Measurements from ENCODE around the gene PAPPA. TPM values are rescaled to one million over a fixed set of nuclear protein-coding genes. Genes with fewer than 3 reads are reported as not detected.
A peak's percentile ranks its signal among the peaks of the same experiment; 100 is the strongest.

The PAPPA gene
- polyA plus RNA-seq, 1 of the 3 experiments (the other 2 are of a cell fraction), result 44.5 TPM

DNA sequence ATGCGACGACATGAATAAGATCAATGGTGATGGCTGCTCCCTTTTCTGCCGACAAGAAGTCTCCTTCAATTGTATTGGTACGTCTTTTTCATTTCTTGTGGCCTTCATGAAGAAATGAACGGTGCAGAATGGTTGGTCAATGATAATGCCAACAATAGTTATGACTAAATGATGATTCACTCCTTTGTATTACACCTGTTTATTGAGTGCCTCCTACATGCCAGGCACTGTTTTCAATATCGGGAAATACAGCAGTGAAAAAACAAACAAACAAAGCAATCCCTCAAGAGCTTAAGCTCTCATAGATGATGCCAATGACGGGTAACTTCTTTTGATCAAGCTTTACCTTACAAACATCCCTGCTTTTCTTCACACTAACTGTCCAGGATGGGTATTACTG, 117.7 kb downstream of the PAPPA start:
- no peaks in the 10 kb centered on the region for H4K20me1 ChIP-seq (ENCODE audit: insufficient read depth)
- no peak overlapping the region for H3K4me3 ChIP-seq (ENCODE audit: low read depth in 2 of 2, low read length in 1 of 2)
- no peak overlapping the region for H3K9ac ChIP-seq
- no peak overlapping the region for H3K4me2 ChIP-seq
- no peaks in the 10 kb centered on the region for H3K27me3 ChIP-seq (ENCODE audit: insufficient read depth)
- 93% methylated on average over 7 of the region's 7 CpGs for WGBS (ENCODE audit: low lambda C conversion rate)
- peaks cover 44% of the 10 kb centered on the region for H3F3A ChIP-seq (replicated peaks; ENCODE audit: insufficient read depth)
- H3K4me1 ChIP-seq (ENCODE audit: control insufficient read depth in 1 of 2, insufficient read depth in 2 of 2, low read depth in 1 of 2, low read length in 1 of 2), result peaks cover 0 to 43% of the 10 kb centered on the region in 2 experiments; a peak in 1 of 4 replicates
- H3K36me3 ChIP-seq (replicated peaks in 1 of 2; ENCODE audit: control insufficient read depth in 1 of 2, insufficient read depth in 2 of 2, low read length in 1 of 2), result peaks cover 36 to 70% of the 10 kb centered on the region in 2 experiments
- peaks cover 51% of the 10 kb centered on the region for H3K79me2 ChIP-seq (ENCODE audit: insufficient read depth)
- no peak for DNase-seq
- no peaks in the 10 kb centered on the region for H3K9me2 ChIP-seq
- ChIA-PET CTCF (no interaction called here), POLR2A (no interaction called here)
- no peak overlapping the region for H2AFZ ChIP-seq (ENCODE audit: low read depth)
- TF ChIP-seq, protein P1, sequence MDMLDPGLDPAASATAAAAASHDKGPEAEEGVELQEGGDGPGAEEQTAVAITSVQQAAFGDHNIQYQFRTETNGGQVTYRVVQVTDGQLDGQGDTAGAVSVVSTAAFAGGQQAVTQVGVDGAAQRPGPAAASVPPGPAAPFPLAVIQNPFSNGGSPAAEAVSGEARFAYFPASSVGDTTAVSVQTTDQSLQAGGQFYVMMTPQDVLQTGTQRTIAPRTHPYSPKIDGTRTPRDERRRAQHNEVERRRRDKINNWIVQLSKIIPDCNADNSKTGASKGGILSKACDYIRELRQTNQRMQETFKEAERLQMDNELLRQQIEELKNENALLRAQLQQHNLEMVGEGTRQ (IDR thresholded peaks at IDR 0.05; ENCODE audit: borderline replicate concordance, low read depth, low read length), result no peak
- no peak overlapping the region for H3K27ac ChIP-seq (ENCODE audit: low read depth in 2 of 2, low read length in 1 of 2)
- no peaks in the 10 kb centered on the region for H3K9me3 ChIP-seq

DNA sequence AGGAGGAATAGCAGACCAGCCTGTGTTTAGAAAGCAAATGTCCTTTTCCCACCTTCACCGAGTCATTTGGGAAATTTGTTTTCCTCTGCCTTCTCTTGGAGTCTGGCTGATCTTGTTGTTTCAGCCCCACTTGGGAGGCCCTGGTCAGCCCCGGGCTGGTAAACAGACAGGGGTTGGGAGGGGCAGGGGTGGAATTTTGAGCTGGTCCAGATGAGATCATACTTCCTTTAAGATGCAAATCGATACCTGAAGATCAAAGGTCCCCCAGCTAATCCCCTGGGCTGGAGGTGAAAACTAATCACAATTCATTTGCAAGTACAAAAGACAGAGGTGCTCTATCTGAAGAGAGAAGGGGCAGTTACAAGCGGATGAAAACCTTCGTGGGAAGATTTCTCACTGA, 118.4 kb downstream of the PAPPA start:
- H3K9ac ChIP-seq, result no peak overlapping the region
- H3K27ac ChIP-seq (ENCODE audit: low read depth in 2 of 2, low read length in 1 of 2), result peak overlapping the region in 1 of 2 experiments; percentile 83; a peak in 1 of 4 replicates
- H3K79me2 ChIP-seq (ENCODE audit: insufficient read depth), result peaks cover 51% of the 10 kb centered on the region
- DNase-seq, result no peak
- CTCF ChIA-PET, result interaction anchor here (0.8 kb wide), 1 partner anchor 223 kb away, joined by 3 read pairs; no protein-coding TSS in a partner anchor
- H3K4me1 ChIP-seq (ENCODE audit: control insufficient read depth in 1 of 2, insufficient read depth in 2 of 2, low read depth in 1 of 2, low read length in 1 of 2), result peaks cover 0 to 50% of the 10 kb centered on the region in 2 experiments; a peak in 1 of 4 replicates
- H4K20me1 ChIP-seq (ENCODE audit: insufficient read depth), result no peaks in the 10 kb centered on the region
- H3K36me3 ChIP-seq (replicated peaks in 1 of 2; ENCODE audit: control insufficient read depth in 1 of 2, insufficient read depth in 2 of 2, low read length in 1 of 2), result peaks cover 35 to 67% of the 10 kb centered on the region in 2 experiments
- H3F3A ChIP-seq (replicated peaks; ENCODE audit: insufficient read depth), result peaks cover 43% of the 10 kb centered on the region
- no peak overlapping the region for H2AFZ ChIP-seq (ENCODE audit: low read depth)
- no peaks in the 10 kb centered on the region for H3K27me3 ChIP-seq (ENCODE audit: insufficient read depth)
- H3K9me2 ChIP-seq, result no peaks in the 10 kb centered on the region
- WGBS (ENCODE audit: low lambda C conversion rate), result 89% methylated on average over 5 of the region's 5 CpGs
- TF ChIP-seq TAF1 (IDR thresholded peaks at IDR 0.05; ENCODE audit: borderline replicate concordance, low read depth, low read length) (no peak), CHD2 (IDR thresholded peaks at IDR 0.05; ENCODE audit: low read length, partially characterized antibody) (no peak), GATA2 (CRISPR knock-in tag; IDR thresholded peaks at IDR 0.05) (no peak), YY1 (IDR thresholded peaks at IDR 0.05; ENCODE audit: low read depth) (no peak)
- POLR2A ChIA-PET, result no interaction called here
- no peak overlapping the region for H3K4me3 ChIP-seq (ENCODE audit: low read depth in 2 of 2, low read length in 1 of 2)
- H3K4me2 ChIP-seq, result no peak overlapping the region
- no peaks in the 10 kb centered on the region for H3K9me3 ChIP-seq

DNA sequence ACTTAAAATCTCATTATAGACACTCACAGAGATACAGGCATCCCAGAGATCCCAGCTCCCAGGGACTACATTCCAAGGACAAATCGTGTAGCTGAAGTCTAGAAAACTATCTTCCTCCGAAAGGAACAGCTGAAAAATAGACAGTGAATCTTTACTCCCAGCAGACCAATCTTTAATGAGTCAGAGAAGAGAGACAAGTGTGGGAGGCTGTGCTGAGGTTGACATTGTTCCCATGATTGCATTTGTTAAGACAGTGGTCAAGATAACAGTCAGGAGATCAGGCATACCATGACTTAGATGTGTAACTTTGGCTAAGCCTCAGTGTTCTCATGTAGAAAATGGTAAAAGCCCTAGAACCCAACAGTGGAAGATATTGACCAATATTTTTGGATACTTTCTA, 120.7 kb downstream of the PAPPA start:
- CTCF ChIA-PET, result interaction anchor here (1.4 kb wide), 1 partner anchor 13 kb away, joined by 4 read pairs; no protein-coding TSS in a partner anchor

More for the DNA sequence above, 120.7 kb downstream of the PAPPA start:
- TF ChIP-seq ELF1 (IDR thresholded peaks at IDR 0.05) (no peak), SIN3A (IDR thresholded peaks at IDR 0.05; ENCODE audit: borderline replicate concordance, low read depth, low read length) (no peak)
- TF ChIP-seq, protein P2, sequence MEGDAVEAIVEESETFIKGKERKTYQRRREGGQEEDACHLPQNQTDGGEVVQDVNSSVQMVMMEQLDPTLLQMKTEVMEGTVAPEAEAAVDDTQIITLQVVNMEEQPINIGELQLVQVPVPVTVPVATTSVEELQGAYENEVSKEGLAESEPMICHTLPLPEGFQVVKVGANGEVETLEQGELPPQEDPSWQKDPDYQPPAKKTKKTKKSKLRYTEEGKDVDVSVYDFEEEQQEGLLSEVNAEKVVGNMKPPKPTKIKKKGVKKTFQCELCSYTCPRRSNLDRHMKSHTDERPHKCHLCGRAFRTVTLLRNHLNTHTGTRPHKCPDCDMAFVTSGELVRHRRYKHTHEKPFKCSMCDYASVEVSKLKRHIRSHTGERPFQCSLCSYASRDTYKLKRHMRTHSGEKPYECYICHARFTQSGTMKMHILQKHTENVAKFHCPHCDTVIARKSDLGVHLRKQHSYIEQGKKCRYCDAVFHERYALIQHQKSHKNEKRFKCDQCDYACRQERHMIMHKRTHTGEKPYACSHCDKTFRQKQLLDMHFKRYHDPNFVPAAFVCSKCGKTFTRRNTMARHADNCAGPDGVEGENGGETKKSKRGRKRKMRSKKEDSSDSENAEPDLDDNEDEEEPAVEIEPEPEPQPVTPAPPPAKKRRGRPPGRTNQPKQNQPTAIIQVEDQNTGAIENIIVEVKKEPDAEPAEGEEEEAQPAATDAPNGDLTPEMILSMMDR (IDR thresholded peaks at IDR 0.05), result no peak
- no peak overlapping the region for H3K9ac ChIP-seq
- WGBS (ENCODE audit: low lambda C conversion rate), result 91% methylated on average over 2 of the region's 2 CpGs
- peaks cover 0 to 57% of the 10 kb centered on the region in 2 experiments; a peak in 1 of 4 replicates for H3K4me1 ChIP-seq (ENCODE audit: control insufficient read depth in 1 of 2, insufficient read depth in 2 of 2, low read depth in 1 of 2, low read length in 1 of 2)
- no peaks in the 10 kb centered on the region for H3K9me3 ChIP-seq
- H3K79me2 ChIP-seq (ENCODE audit: insufficient read depth), result peaks cover 50% of the 10 kb centered on the region
- peak overlapping the region in 1 of 2 experiments; percentile 83; a peak in 2 of 4 replicates for H3K27ac ChIP-seq (ENCODE audit: low read depth in 2 of 2, low read length in 1 of 2)
- DNase-seq, result no peak
- POLR2A ChIA-PET, result no interaction called here
- no peaks in the 10 kb centered on the region for H3K27me3 ChIP-seq (ENCODE audit: insufficient read depth)
- H3K4me3 ChIP-seq (ENCODE audit: low read depth in 2 of 2, low read length in 1 of 2), result no peak overlapping the region
- H3F3A ChIP-seq (replicated peaks; ENCODE audit: insufficient read depth), result peaks cover 60% of the 10 kb centered on the region
- H4K20me1 ChIP-seq (ENCODE audit: insufficient read depth), result no peaks in the 10 kb centered on the region
- no peak overlapping the region for H3K4me2 ChIP-seq
- no peak overlapping the region for H2AFZ ChIP-seq (ENCODE audit: low read depth)
- no peaks in the 10 kb centered on the region for H3K9me2 ChIP-seq
- peaks cover 38 to 75% of the 10 kb centered on the region in 2 experiments for H3K36me3 ChIP-seq (replicated peaks in 1 of 2; ENCODE audit: control insufficient read depth in 1 of 2, insufficient read depth in 2 of 2, low read length in 1 of 2)
